PC-9 (cell line): ENCODE data around the gene AMOTL1. TPM values are rescaled to one million over a fixed set of nuclear protein-coding genes. Genes with fewer than 3 reads are reported as not detected.

Experiments
- BruUV-seq: library from RNA; stranded (reverse); fragments of 400-500 nt; replicated peaks from 2 replicates; lab custom pipeline; 2021; lab: Mats Ljungman, UMichigan
- CTCF ChIA-PET: fragments of 300-600 bp; sonication (Branson Sonifier 250); formaldehyde crosslinking; loops from one replicate; lab custom pipeline; 2022; ENCODE audit warnings: antibody characterized with exemption; lab: Charles Lee
- POLR2A ChIA-PET: fragments of 300-600 bp; sonication (Branson Sonifier 250); formaldehyde crosslinking; loops from one replicate; lab custom pipeline; 2022; ENCODE audit warnings: antibody characterized with exemption; ENCODE audit not compliant: unreplicated experiment; lab: Charles Lee
- DNase-seq, 2 experiments: peaks; one replicate each; pipeline versions ENCODE4 v3.0.0 to v3.0.0-alpha.2; 2015 to 2022; ENCODE audit warnings: mixed read lengths in 1 of 2
- H2AFZ ChIP-seq: fragments of 200-600 bp; sonication (generic); 2 replicates; pipeline ENCODE4 v1.8.1; 2017; ENCODE audit warnings: antibody characterized with exemption
- H3F3A ChIP-seq: fragments of 200-600 bp; sonication (generic); 2 replicates; pipeline ENCODE4 v1.8.1; 2017; ENCODE audit warnings: antibody characterized with exemption, mild to moderate bottlenecking, low read depth; ENCODE audit not compliant: insufficient read depth
- H3K27ac ChIP-seq: fragments of 200-600 bp; sonication (generic); 2 replicates; pipeline ENCODE4 v1.6.1; 2016; ENCODE audit warnings: mixed run types
- H3K27me3 ChIP-seq: fragments of 200-600 bp; sonication (generic); 2 replicates; pipeline ENCODE4 v1.6.1; 2016; ENCODE audit warnings: low read depth, mixed run types; ENCODE audit not compliant: insufficient read depth
- H3K36me3 ChIP-seq: fragments of 200-600 bp; sonication (generic); 2 replicates; pipeline ENCODE4 v1.6.1; 2016; ENCODE audit warnings: low read depth, mixed run types
- H3K4me1 ChIP-seq: fragments of 200-600 bp; sonication (generic); replicated peaks from 2 replicates; pipeline ENCODE4 v1.6.1; 2016; ENCODE audit warnings: mixed run types; ENCODE audit not compliant: insufficient read depth
- H3K4me2 ChIP-seq: fragments of 200-600 bp; sonication (generic); 2 replicates; pipeline ENCODE4 v1.6.1; 2017; ENCODE audit warnings: mixed run types
- H3K4me3 ChIP-seq: fragments of 200-600 bp; sonication (generic); 2 replicates; pipeline ENCODE4 v1.6.1; 2016; ENCODE audit warnings: mixed run types
- H3K79me2 ChIP-seq: fragments of 200-600 bp; sonication (generic); 2 replicates; pipeline ENCODE4 v1.6.1; 2017; ENCODE audit warnings: low read depth, mixed run types
- H3K9me2 ChIP-seq: fragments of 200-600 bp; sonication (generic); 2 replicates; pipeline ENCODE4 v1.8.1; 2017; ENCODE audit warnings: mild to moderate bottlenecking; ENCODE audit not compliant: insufficient read depth
- H3K9me3 ChIP-seq: fragments of 200-600 bp; sonication (generic); 2 replicates; pipeline ENCODE4 v1.8.1; 2016; ENCODE audit warnings: low read depth; ENCODE audit not compliant: insufficient read depth
- H4K20me1 ChIP-seq: fragments of 200-600 bp; sonication (generic); 2 replicates; pipeline ENCODE4 v1.8.1; 2017; ENCODE audit not compliant: insufficient read depth
- EZH2 ChIP-seq: fragments of 200-600 bp; sonication (generic); IDR thresholded peaks from 2 replicates; pipeline ENCODE4 v1.8.0; 2017; ENCODE audit warnings: antibody characterized with exemption, low read depth
- intact Hi-C: fragments of 100-400 bp; cut with micrococcal nuclease; formaldehyde crosslinking; loops from one replicate; pipeline ENCODE4 v1.10.0; 2022; ENCODE audit not compliant: unreplicated experiment
- total RNA-seq: library from RNA; stranded (reverse); gene quantifications from 2 replicates; pipeline ENCODE4 v1.2.3, GENCODE V29; 2021
- TF ChIP-seq, protein P1 (sequence below): fragments of 200-600 bp; sonication (generic); conservative IDR thresholded peaks from 2 replicates; pipeline ENCODE4 v1.6.1; 2017; ENCODE audit warnings: mixed run types, antibody characterized with exemption, mild to moderate bottlenecking, moderate library complexity

The AMOTL1 gene
- total RNA-seq, 1 experiment from 2014 or later: 60.5 TPM

DNA sequence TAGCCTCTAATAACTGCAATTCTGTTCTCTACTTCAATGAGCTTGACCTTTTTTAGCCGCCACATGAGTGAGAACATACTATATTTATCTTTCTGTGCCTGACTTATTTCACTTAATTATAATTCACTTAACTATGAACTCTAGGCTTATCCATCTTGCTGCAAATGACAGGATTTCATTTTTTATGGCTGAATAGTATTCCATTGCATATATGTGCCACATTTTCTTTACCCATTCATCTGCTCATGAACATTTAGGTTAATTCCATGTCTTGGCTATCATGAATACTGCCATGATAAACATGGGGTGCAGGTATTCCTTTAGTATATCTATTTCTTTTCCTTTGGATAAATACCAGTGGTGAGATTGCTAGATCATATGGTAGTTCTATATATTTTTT is 120.0 kb downstream of the AMOTL1 start:
- peaks cover 64% of the 10 kb centered on the region for H3K36me3 ChIP-seq
- CTCF ChIA-PET: no interaction called here
- TF ChIP-seq, protein P1, sequence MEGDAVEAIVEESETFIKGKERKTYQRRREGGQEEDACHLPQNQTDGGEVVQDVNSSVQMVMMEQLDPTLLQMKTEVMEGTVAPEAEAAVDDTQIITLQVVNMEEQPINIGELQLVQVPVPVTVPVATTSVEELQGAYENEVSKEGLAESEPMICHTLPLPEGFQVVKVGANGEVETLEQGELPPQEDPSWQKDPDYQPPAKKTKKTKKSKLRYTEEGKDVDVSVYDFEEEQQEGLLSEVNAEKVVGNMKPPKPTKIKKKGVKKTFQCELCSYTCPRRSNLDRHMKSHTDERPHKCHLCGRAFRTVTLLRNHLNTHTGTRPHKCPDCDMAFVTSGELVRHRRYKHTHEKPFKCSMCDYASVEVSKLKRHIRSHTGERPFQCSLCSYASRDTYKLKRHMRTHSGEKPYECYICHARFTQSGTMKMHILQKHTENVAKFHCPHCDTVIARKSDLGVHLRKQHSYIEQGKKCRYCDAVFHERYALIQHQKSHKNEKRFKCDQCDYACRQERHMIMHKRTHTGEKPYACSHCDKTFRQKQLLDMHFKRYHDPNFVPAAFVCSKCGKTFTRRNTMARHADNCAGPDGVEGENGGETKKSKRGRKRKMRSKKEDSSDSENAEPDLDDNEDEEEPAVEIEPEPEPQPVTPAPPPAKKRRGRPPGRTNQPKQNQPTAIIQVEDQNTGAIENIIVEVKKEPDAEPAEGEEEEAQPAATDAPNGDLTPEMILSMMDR: no peak
- TF ChIP-seq EZH2: no peak
- no peak overlapping the region for H3K27ac ChIP-seq
- no peak overlapping the region for H3K4me3 ChIP-seq
- peaks cover 33% of the 10 kb centered on the region; the same call in 1 of the 2 replicates for H3F3A ChIP-seq
- no peaks in the 10 kb centered on the region for H3K9me2 ChIP-seq
- H3K4me1 ChIP-seq: peaks cover 19% of the 10 kb centered on the region; the same call in 1 of the 2 replicates
- DNase-seq: no peak
- H4K20me1 ChIP-seq: 0 out of 2 replicates have a peak, but pooled peaks cover 5% of the 10 kb centered on the region
- no peak overlapping the region for H3K4me2 ChIP-seq
- intact Hi-C loops: loop anchor here (10.0 kb wide), 1 partner anchor 373 kb away; the partner anchor contains the start of gene C11orf97
- no TSS peak for BruUV-seq
- H3K79me2 ChIP-seq: peaks cover 26% of the 10 kb centered on the region
- POLR2A ChIA-PET: no interaction called here
- H3K9me3 ChIP-seq: peaks cover 14% of the 10 kb centered on the region
- H2AFZ ChIP-seq: no peak overlapping the region
- no peaks in the 10 kb centered on the region for H3K27me3 ChIP-seq

DNA sequence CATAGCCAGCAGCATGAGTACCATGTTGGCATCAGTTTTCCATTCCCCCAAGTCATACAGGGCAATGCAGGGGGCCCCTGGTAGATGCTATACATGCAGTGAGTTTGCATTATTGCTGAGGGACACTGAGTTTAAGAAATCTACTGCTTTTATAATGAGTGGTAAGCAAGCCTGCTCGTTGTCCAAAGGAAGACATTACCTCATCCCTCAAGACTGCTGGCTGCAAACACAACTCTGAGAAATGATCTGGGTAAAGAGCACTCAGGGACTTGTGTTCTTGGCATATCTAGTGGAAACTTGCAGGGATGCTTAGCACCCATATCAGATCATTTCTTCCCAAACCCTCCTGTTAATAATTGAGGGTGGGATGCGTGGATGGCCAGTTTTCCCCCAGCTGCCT is 127.3 kb downstream of the AMOTL1 start:
- H3F3A ChIP-seq: peaks cover 38% of the 10 kb centered on the region; the same call in 1 of the 2 replicates
- peaks cover 5% of the 10 kb centered on the region for H3K9me3 ChIP-seq
- H3K4me3 ChIP-seq: no peak overlapping the region
- no peaks in the 10 kb centered on the region for H3K27me3 ChIP-seq
- H4K20me1 ChIP-seq: peaks cover 9% of the 10 kb centered on the region; the same call in 1 of the 2 replicates
- no TSS peak for BruUV-seq
- no peaks in the 10 kb centered on the region for H3K4me1 ChIP-seq
- ChIA-PET POLR2A (no interaction called here), CTCF (interaction anchor here (0.5 kb wide), 1 partner anchor 154 kb away, joined by 3 read pairs; no protein-coding TSS in a partner anchor)
- TF ChIP-seq EZH2: no peak
- TF ChIP-seq, protein P1: no peak
- H3K79me2 ChIP-seq: peaks cover 26% of the 10 kb centered on the region
- no peak for DNase-seq
- H3K27ac ChIP-seq: no peak overlapping the region
- intact Hi-C loops: no loop called here
- H3K9me2 ChIP-seq: no peaks in the 10 kb centered on the region
- no peak overlapping the region for H3K4me2 ChIP-seq
- H3K36me3 ChIP-seq: peaks cover 56% of the 10 kb centered on the region
- H2AFZ ChIP-seq: no peak overlapping the region

DNA sequence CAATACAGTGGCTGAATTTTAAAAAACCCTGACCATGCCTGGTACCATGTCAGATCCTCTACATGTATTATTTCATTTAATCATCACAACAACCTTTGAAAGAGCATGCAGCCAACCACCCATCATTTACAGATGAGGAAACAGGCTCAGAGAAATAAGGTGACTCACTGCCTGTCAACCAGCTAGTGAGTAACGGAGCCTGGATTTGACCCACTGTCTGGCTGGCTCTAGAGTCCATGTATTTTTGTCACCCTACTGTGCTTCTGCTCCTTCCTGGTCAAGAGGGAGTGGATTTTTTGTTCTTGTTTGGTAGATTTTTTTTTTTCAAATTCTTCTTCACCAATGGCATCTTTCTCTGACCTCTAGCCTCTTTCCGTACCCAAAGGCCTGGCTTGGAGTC is 127.8 kb downstream of the AMOTL1 start:
- POLR2A ChIA-PET: no interaction called here
- H3K4me2 ChIP-seq: no peak overlapping the region

More for the DNA sequence above, 127.8 kb downstream of the AMOTL1 start:
- Histone ChIP-seq H3K36me3 (peaks cover 58% of the 10 kb centered on the region), H4K20me1 (peaks cover 9% of the 10 kb centered on the region; the same call in 1 of the 2 replicates), H3K4me1 (no peaks in the 10 kb centered on the region), H3K79me2 (peaks cover 21% of the 10 kb centered on the region; the same call in 1 of the 2 replicates), H3K27ac (no peak overlapping the region), H3K4me3 (no peak overlapping the region), H3K9me2 (no peaks in the 10 kb centered on the region), H3K27me3 (no peaks in the 10 kb centered on the region), H3K9me3 (peaks cover 5% of the 10 kb centered on the region), H2AFZ (no peak overlapping the region), H3F3A (peaks cover 38% of the 10 kb centered on the region; the same call in 1 of the 2 replicates)
- CTCF ChIA-PET: interaction anchor here (0.5 kb wide), 1 partner anchor 155 kb away, joined by 3 read pairs; no protein-coding TSS in a partner anchor
- TF ChIP-seq EZH2: no peak
- TF ChIP-seq, protein P1: no peak
- BruUV-seq: no TSS peak
- intact Hi-C loops: loop anchor here (2.0 kb wide), 1 partner anchor 127 kb away; the partner anchor contains the start of gene AMOTL1
- DNase-seq: peak in 1 of 2 experiments; percentile 52
